Measurements from ENCODE around the gene CSGALNACT2. TPM values are rescaled to one million over a fixed set of nuclear protein-coding genes. Genes with fewer than 3 reads are reported as not detected.

The CSGALNACT2 gene
- total RNA-seq, 1 donor from 2014 or later: 14.8 TPM

- Mint-ChIP-seq H3K4me3 (no peak overlapping the region), H3K4me1 (no peaks in the 10 kb centered on the region), H3K27ac (no peak overlapping the region), H3K27me3 (ENCODE audit: low read depth) (no peaks in the 10 kb centered on the region), H3K36me3 (peaks cover 4% of the 10 kb centered on the region), H3K9me3 (no peaks in the 10 kb centered on the region)
- TF ChIP-seq CTCF (IDR thresholded peaks at IDR 0.05; ENCODE audit: unreplicated experiment): no peak
- no peak for DNase-seq (ENCODE audit: low spot score in 2 of 2, unreplicated experiment in 2 of 2)
These were observed 56.0 kb downstream of the CSGALNACT2 start for GRCh38 chr10:43194266-43194665.

DNA sequence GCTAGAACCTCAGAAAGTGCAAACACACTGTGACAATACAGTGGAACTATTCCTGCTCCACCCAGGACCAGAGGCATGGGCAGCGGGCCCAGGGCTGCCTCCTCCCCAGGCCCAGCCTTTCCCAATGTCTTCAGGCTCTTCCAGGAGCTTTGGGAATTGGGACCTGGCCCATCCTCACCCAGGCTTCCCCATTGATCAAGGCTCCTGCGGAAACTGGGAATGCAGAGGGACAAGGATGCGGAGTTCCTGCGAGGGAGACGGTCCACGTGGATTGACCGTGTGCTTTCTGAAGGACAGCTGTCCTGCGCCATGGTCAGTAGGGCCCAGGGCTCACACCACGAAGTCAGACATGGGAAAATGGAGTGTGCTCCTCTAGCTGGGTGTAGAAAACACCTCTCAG lies 56.6 kb downstream of the CSGALNACT2 start:
- DNase-seq (ENCODE audit: low spot score in 2 of 2, unreplicated experiment in 2 of 2): no peak
- Mint-ChIP-seq H3K36me3 (peaks cover 3% of the 10 kb centered on the region), H3K4me1 (no peaks in the 10 kb centered on the region), H3K27ac (no peak overlapping the region), H3K27me3 (ENCODE audit: low read depth) (no peaks in the 10 kb centered on the region), H3K4me3 (no peak overlapping the region), H3K9me3 (no peaks in the 10 kb centered on the region)
- no peak for TF ChIP-seq CTCF (IDR thresholded peaks at IDR 0.05; ENCODE audit: unreplicated experiment)

DNA sequence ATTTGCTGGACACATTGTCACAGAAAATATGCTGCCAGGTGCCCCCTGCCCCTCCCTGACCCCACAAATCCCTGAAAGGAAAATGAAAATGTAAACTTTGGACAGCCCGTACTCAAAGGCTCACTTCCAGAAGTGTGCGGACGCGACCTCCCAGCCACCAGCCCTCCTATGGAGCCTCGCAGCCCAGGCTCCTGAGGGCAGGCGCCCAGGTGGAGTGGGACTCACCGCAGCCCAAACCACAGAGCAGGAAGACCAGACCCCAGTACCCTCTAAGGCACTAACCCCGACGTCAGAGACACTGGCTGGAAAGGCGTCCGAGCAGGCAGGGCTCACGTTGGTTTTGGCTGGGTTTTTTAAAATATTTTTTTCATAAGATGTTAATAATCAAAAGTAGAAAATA lies 57.3 kb downstream of the CSGALNACT2 start:
- H3K27me3 Mint-ChIP-seq (ENCODE audit: low read depth): no peaks in the 10 kb centered on the region
- no peaks in the 10 kb centered on the region for H3K4me1 Mint-ChIP-seq
- peaks cover 3% of the 10 kb centered on the region for H3K36me3 Mint-ChIP-seq
- H3K9me3 Mint-ChIP-seq: no peaks in the 10 kb centered on the region
- DNase-seq (ENCODE audit: low spot score in 2 of 2, unreplicated experiment in 2 of 2): peak in 1 of 2 experiments; percentile 25
- H3K4me3 Mint-ChIP-seq: no peak overlapping the region
- TF ChIP-seq CTCF (IDR thresholded peaks at IDR 0.05; ENCODE audit: unreplicated experiment): no peak
- no peak overlapping the region for H3K27ac Mint-ChIP-seq

- peaks cover 3% of the 10 kb centered on the region for H3K36me3 Mint-ChIP-seq
- no peak overlapping the region for H3K27ac Mint-ChIP-seq
- peak; percentile 10 to 24 for DNase-seq (ENCODE audit: low spot score in 2 of 2, unreplicated experiment in 2 of 2)
- H3K9me3 Mint-ChIP-seq: no peaks in the 10 kb centered on the region
- no peak for TF ChIP-seq CTCF (IDR thresholded peaks at IDR 0.05; ENCODE audit: unreplicated experiment)
- no peak overlapping the region for H3K4me3 Mint-ChIP-seq
- no peaks in the 10 kb centered on the region for H3K4me1 Mint-ChIP-seq
- no peaks in the 10 kb centered on the region for H3K27me3 Mint-ChIP-seq (ENCODE audit: low read depth)
These were observed 58.1 kb downstream of the CSGALNACT2 start for GRCh38 chr10:43196131-43196980.

- Mint-ChIP-seq H3K4me1 (no peaks in the 10 kb centered on the region), H3K27ac (no peak overlapping the region), H3K36me3 (no peaks in the 10 kb centered on the region), H3K9me3 (no peaks in the 10 kb centered on the region), H3K27me3 (ENCODE audit: low read depth) (no peaks in the 10 kb centered on the region), H3K4me3 (no peak overlapping the region)
- DNase-seq (ENCODE audit: low spot score in 2 of 2, unreplicated experiment in 2 of 2): peak; percentile 17 to 19
- no peak for TF ChIP-seq CTCF (IDR thresholded peaks at IDR 0.05; ENCODE audit: unreplicated experiment)
These were observed 59.0 kb downstream of the CSGALNACT2 start for GRCh38 chr10:43196981-43197833.
